CD4-positive, alpha-beta T cell treated with Interferon alpha-2 for 1 hour (primary cell): Measurements from ENCODE around the gene ADAP1.

Source experiments
- DNase-seq, 2 donors: peaks; one replicate each; pipeline ENCODE4 v3.0.0-alpha.2; 2020 to 2022

ADAP1 gene

GRCh38 chr7:853366-854117, 100.9 kb downstream of the ADAP1 start:
- DNase-seq: no peak

- DNase-seq: no peak
Measured at GRCh38 chr7:851204-851603, 103.3 kb downstream of the ADAP1 start.

GRCh38 chr7:849781-850180, 104.7 kb downstream of the ADAP1 start:
- no peak for DNase-seq

- no peak for DNase-seq
Measured at GRCh38 chr7:849145-849544, 105.3 kb downstream of the ADAP1 start.
